ENCODE measurements around the gene NAA35.
A peak's percentile ranks its signal among the peaks of the same experiment; 100 is the strongest.
"Not testable (repeated sequence)": the region's sequence is repeated elsewhere in the genome, so short reads cannot be mapped to it uniquely, and the experiment has no call there.

The NAA35 gene

DNA sequence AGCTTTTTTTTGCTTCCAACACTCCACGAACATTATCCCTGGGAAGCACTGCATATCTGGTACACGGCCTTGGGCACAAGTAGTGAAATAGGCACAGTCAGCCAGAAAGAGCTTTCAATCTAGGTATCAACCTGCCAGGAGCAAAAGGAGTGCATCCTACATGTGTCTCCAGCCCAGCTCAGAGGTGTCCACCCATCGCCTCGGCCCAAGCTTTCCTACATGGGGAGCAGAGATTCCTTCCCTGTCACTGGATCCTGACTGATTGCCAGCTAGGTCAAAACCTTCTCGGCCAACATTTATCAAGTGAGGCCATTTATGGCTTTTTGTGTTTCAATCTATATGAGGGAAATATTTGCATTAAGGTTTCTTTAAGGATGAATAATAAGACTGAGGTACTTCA lies 102.6 kb downstream of the NAA35 start:
- TF ChIP-seq, protein P1, sequence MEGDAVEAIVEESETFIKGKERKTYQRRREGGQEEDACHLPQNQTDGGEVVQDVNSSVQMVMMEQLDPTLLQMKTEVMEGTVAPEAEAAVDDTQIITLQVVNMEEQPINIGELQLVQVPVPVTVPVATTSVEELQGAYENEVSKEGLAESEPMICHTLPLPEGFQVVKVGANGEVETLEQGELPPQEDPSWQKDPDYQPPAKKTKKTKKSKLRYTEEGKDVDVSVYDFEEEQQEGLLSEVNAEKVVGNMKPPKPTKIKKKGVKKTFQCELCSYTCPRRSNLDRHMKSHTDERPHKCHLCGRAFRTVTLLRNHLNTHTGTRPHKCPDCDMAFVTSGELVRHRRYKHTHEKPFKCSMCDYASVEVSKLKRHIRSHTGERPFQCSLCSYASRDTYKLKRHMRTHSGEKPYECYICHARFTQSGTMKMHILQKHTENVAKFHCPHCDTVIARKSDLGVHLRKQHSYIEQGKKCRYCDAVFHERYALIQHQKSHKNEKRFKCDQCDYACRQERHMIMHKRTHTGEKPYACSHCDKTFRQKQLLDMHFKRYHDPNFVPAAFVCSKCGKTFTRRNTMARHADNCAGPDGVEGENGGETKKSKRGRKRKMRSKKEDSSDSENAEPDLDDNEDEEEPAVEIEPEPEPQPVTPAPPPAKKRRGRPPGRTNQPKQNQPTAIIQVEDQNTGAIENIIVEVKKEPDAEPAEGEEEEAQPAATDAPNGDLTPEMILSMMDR (IDR thresholded peaks at IDR 0.05; ENCODE audit: low read depth, low read length, missing control alignments): no peak
- Histone ChIP-seq H3K27me3 (replicated peaks) (no peaks in the 10 kb centered on the region), H3K36me3 (replicated peaks) (no peaks in the 10 kb centered on the region), H3K27ac (no peak overlapping the region), H3K4me3 (ENCODE audit: low read depth, low read length) (no peak overlapping the region)
- DNase-seq: no peak
- in situ Hi-C loops (cut with HindIII; ENCODE audit: low pct_ligation_motif_present, low sequenced_read_pairs): no loop called here

DNA sequence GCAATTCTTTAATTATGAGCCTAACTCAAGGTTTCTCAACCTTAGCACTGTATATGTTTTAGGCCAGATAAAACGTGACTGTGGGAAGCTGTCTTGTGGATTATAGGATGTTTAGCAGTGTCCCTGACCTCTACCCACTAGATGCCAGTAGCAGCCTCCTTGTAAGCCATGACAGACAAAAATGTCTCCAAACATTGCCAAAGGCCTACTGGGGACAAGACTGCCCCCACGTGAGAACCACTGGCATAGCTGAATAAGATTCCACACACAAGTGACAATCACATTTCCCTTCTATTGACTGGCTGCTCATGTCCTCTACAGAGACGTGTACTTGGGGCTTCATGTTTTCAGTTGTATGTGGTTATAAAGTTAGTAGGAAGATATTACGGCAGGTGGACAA lies 103.1 kb downstream of the NAA35 start:
- Histone ChIP-seq H3K27me3 (replicated peaks) (no peaks in the 10 kb centered on the region), H3K36me3 (replicated peaks) (no peaks in the 10 kb centered on the region), H3K4me3 (ENCODE audit: low read depth, low read length) (no peak overlapping the region), H3K27ac (no peak overlapping the region)
- no peak for DNase-seq
- TF ChIP-seq, protein P1 (IDR thresholded peaks at IDR 0.05; ENCODE audit: low read depth, low read length, missing control alignments): peak; percentile 32
- in situ Hi-C loops (cut with HindIII; ENCODE audit: low pct_ligation_motif_present, low sequenced_read_pairs): no loop called here

DNA sequence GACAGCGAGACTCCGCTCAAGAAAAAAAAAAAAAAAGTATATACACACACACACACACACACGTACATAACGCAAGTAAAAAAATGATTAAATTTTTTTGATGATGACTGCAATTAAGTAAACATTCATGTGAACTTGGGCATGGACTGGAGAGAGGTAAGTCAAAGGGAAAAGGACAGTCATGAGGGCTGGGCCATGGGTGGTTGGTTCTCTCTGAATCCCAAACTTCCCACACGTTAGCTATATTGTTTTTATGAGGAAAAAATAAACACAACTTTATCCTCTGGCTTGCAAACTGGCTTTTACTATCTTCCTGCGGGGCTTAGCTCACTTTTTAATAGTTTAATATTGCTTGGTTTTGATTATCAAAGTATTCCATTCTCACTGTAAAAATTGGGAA lies 104.7 kb downstream of the NAA35 start:
- in situ Hi-C loops (cut with HindIII; ENCODE audit: low pct_ligation_motif_present, low sequenced_read_pairs): no loop called here
- no peaks in the 10 kb centered on the region for H3K36me3 ChIP-seq (replicated peaks)
- TF ChIP-seq, protein P1 (IDR thresholded peaks at IDR 0.05; ENCODE audit: low read depth, low read length, missing control alignments): no peak
- no peaks in the 10 kb centered on the region for H3K27me3 ChIP-seq (replicated peaks)
- DNase-seq: no peak
- H3K27ac ChIP-seq: no peak overlapping the region
- no peak overlapping the region for H3K4me3 ChIP-seq (ENCODE audit: low read depth, low read length)

DNA sequence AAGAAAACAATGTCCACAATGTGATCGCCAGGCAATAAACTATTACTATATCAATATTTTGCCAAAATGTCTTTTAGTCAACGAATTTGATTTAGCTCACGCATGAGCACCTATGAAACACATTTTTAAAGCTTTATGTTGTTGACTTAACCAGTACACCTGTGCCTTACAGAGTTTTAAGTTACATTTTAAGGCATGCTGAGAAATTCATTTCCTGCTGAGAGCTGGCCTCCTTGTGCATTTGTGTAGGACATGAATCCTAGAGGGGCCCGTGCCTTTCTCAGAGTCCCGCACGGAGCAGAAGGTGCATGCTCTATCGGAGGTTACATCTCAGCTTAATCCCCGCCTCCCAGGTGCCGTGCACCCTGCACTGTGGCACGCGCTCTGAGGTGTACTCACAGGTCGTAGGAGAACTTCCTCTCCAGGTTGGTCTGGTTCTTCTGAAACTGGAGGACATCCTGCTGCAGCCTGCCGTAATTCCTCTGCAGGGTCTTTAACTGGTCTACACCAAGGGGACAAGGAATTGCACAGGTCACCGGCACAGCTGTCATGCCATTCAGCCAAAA lies 105.2 kb downstream of the NAA35 start:
- TF ChIP-seq, protein P1 (IDR thresholded peaks at IDR 0.05; ENCODE audit: low read depth, low read length, missing control alignments): no peak
- Histone ChIP-seq H3K27ac (no peak overlapping the region), H3K4me3 (ENCODE audit: low read depth, low read length) (no peak overlapping the region), H3K36me3 (replicated peaks) (no peaks in the 10 kb centered on the region), H3K27me3 (replicated peaks) (no peaks in the 10 kb centered on the region)
- DNase-seq: no peak
- in situ Hi-C loops (cut with HindIII; ENCODE audit: low pct_ligation_motif_present, low sequenced_read_pairs): no loop called here

DNA sequence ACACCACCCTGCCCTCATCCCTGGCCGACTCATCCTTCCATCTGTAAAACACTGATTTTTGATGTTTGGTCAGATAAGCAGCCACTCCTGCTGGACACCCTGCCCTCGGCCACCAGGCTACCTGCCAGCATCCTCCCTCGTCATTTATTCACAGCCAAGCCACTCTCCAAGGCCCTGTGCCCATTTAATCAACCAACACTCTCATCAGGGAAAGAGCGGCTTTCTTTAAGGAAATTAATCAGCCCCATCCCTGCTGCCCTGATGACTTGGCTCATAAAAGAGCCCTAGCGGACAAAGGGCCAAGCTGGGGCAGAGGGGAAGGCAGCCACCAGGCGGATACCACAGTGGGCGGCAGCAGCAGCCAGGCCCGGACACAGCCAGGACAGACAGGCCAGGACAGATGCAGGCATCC lies 106.0 kb downstream of the NAA35 start:
- no peak overlapping the region for H3K27ac ChIP-seq
- in situ Hi-C loops (cut with HindIII; ENCODE audit: low pct_ligation_motif_present, low sequenced_read_pairs): no loop called here
- no peaks in the 10 kb centered on the region for H3K36me3 ChIP-seq (replicated peaks)
- TF ChIP-seq, protein P1 (IDR thresholded peaks at IDR 0.05; ENCODE audit: low read depth, low read length, missing control alignments): no peak
- H3K4me3 ChIP-seq (ENCODE audit: low read depth, low read length): no peak overlapping the region
- H3K27me3 ChIP-seq (replicated peaks): no peaks in the 10 kb centered on the region
- DNase-seq: no peak

DNA sequence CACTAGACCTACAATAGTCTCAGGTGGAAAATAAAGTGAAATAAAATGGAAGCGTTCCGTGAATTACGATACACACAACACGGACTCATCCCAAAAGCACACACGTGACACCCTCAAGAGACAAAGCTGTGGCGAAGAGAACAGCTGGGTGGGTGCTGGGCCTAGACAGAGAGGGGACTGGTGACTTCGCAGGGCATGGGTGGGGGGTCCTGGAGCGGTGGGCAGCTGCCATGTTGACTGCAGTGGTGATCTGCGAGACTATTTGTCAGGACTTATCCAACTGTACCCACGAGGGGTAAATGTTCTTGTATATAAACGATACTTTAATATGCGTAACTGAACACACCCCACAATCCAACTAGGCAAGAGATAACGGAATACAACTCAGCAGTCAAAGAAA lies 106.4 kb downstream of the NAA35 start:
- Histone ChIP-seq H3K27me3 (replicated peaks) (no peaks in the 10 kb centered on the region), H3K36me3 (replicated peaks) (no peaks in the 10 kb centered on the region), H3K27ac (no peak overlapping the region), H3K4me3 (ENCODE audit: low read depth, low read length) (no peak overlapping the region)
- in situ Hi-C loops (cut with HindIII; ENCODE audit: low pct_ligation_motif_present, low sequenced_read_pairs): no loop called here
- TF ChIP-seq, protein P1 (IDR thresholded peaks at IDR 0.05; ENCODE audit: low read depth, low read length, missing control alignments): no peak
- no peak for DNase-seq

DNA sequence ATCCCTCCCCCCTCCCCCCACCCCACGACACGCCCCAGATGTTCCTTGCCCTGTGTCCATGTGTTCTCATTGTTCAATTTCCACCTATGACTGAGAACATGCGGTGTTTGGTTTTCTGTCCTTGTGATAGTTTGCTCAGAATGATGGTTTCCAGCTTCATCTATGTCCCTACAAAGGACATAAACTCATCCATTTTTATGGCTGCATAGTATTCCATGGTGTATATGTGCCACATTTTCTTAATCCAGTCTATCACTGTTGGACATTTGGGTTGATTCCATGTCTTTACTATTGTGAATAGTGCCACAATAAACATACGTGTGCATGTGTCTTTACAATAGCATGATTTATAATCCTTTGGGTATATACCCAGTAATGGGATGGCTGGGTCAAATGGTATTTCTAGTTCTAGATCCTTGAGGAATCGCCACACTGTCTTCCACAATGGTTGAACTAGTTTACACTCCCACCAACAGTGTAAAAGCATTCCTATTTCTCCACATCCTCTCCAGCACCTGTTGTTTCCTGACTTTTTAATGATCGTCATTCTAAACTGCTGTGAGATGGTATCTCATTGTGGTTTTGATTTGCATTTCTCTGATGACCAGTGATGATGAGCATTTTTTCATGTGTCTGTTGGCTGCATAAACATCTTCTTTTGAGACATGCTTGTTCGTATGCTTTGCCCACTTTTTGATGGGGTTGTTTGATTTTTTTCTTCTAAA lies 107.2 kb downstream of the NAA35 start:
- in situ Hi-C loops (cut with HindIII; ENCODE audit: low pct_ligation_motif_present, low sequenced_read_pairs); H3K4me3 ChIP-seq (ENCODE audit: low read depth, low read length); H3K27ac ChIP-seq; DNase-seq; H3K36me3 ChIP-seq (replicated peaks); H3K27me3 ChIP-seq (replicated peaks): not testable (repeated sequence)
